Keratinocyte (primary cell): Measurements from ENCODE around the gene CNNM1. TPM values are rescaled to one million over a fixed set of nuclear protein-coding genes. Genes with fewer than 3 reads are reported as not detected.

ENCODE experiments used
- DNase-seq: peaks from one replicate; pipeline ENCODE4 v3.0.0-alpha.2; 2011; ENCODE audit warnings: low read depth, missing footprints, low spot score
- FAIRE-seq: peaks from 2 replicates; lab custom pipeline; 2011; peaks lifted over from hg19 to GRCh38; lab: Jason Lieb, UNC
- H2AFZ ChIP-seq: 2 replicates; pipeline ENCODE4 v1.6.0; 2012; ENCODE audit warnings: low read length, control low read depth, inconsistent platforms; ENCODE audit not compliant: control insufficient read depth
- H3K27ac ChIP-seq: 2 replicates; pipeline ENCODE4 v1.5.1; 2011; ENCODE audit warnings: low read length; ENCODE audit not compliant: control insufficient read depth, insufficient read depth
- H3K27me3 ChIP-seq: 3 replicates; pipeline ENCODE4 v1.6.0; 2011; ENCODE audit warnings: low read length; ENCODE audit not compliant: control insufficient read depth, insufficient read depth; ENCODE audit errors: extremely low read depth
- H3K36me3 ChIP-seq, 2 experiments: 2 replicates in 1 of 2; 3 replicates in 1 of 2; pipeline ENCODE4 v1.5.1; 2011; ENCODE audit warnings: low read length in 2 of 2, mild to moderate bottlenecking in 1 of 2; ENCODE audit not compliant: control insufficient read depth in 2 of 2, insufficient read depth in 2 of 2; ENCODE audit errors: extremely low read depth in 1 of 2
- H3K4me1 ChIP-seq: 3 replicates; pipeline ENCODE4 v1.5.1; 2011; ENCODE audit warnings: low read length; ENCODE audit not compliant: control insufficient read depth, insufficient read depth; ENCODE audit errors: extremely low read depth
- H3K4me2 ChIP-seq: 3 replicates; pipeline ENCODE4 v1.6.0; 2011; ENCODE audit warnings: low read depth, low read length; ENCODE audit not compliant: control insufficient read depth, insufficient read depth; ENCODE audit errors: extremely low read depth
- H3K4me3 ChIP-seq, 3 experiments: fragments of 200-600 bp in 1 of 3; sonication (generic) in 1 of 3; 2 replicates in 2 of 3; 3 replicates in 1 of 3; pipeline ENCODE4 v1.5.1; 2011 to 2016; ENCODE audit warnings: low read length in 3 of 3, mild to moderate bottlenecking in 3 of 3, control low read depth in 2 of 3, inconsistent platforms in 1 of 3, low read depth in 1 of 3, mixed read lengths in 1 of 3, mixed run types in 1 of 3, moderate library complexity in 1 of 3; ENCODE audit not compliant: control insufficient read depth in 2 of 3, insufficient read depth in 2 of 3; ENCODE audit errors: extremely low read depth in 1 of 3
- H3K79me2 ChIP-seq: 2 replicates; pipeline ENCODE4 v1.6.0; 2012; ENCODE audit warnings: low read length; ENCODE audit not compliant: control insufficient read depth, insufficient read depth
- H3K9ac ChIP-seq: 3 replicates; pipeline ENCODE4 v1.6.0; 2011; ENCODE audit warnings: low read length; ENCODE audit not compliant: control insufficient read depth, insufficient read depth; ENCODE audit errors: extremely low read depth
- H3K9me1 ChIP-seq: 3 replicates; pipeline ENCODE4 v1.6.0; 2011; ENCODE audit warnings: low read length; ENCODE audit not compliant: control insufficient read depth, insufficient read depth; ENCODE audit errors: extremely low read depth
- H3K9me3 ChIP-seq: 2 replicates; pipeline ENCODE4 v1.5.1; 2012; ENCODE audit warnings: low read depth, low read length; ENCODE audit not compliant: control insufficient read depth
- H4K20me1 ChIP-seq: 3 replicates; pipeline ENCODE4 v1.6.0; 2011; ENCODE audit warnings: low read length; ENCODE audit not compliant: control insufficient read depth, insufficient read depth; ENCODE audit errors: extremely low read depth
- EZH2 ChIP-seq: IDR thresholded peaks from one replicate; pipeline ENCODE4 v1.6.1; 2012; ENCODE audit warnings: inconsistent platforms, mild to moderate bottlenecking, low read length, moderate library complexity
- dilution Hi-C: fragments of 300-500 bp; cut with MboI; formaldehyde crosslinking; loops from one replicate; pipeline ENCODE4 v1.7.0; 2020; ENCODE audit warnings: low sequenced_read_pairs; ENCODE audit not compliant: extremely low pct_ligation_motif_present
- polyA plus RNA-seq, 5 experiments: library from polyadenylated mRNA; depleted of rRNA in 3 of 5; stranded (reverse) in 3 of 5; stranded (forward) in 1 of 5; unstranded in 1 of 5; fragments of >200 nt; gene quantifications; 1 replicate in 1 of 5; 2 replicates in 3 of 5; 3 replicates in 1 of 5; pipeline versions ENCODE4 v1.2.1 to v1.2.3, GENCODE V29; 2011 to 2012; ENCODE audit warnings: missing spikeins in 2 of 5, low read depth in 1 of 5, low replicate concordance in 1 of 5
- TF ChIP-seq, protein P1 (sequence below), 3 experiments: IDR thresholded peaks in 1 of 3; conservative IDR thresholded peaks in 1 of 3; optimal IDR thresholded peaks in 1 of 3; 2 replicates in 2 of 3; 3 replicates in 1 of 3; pipeline versions ENCODE3 to v1.5.1; 2011; ENCODE audit warnings: low read length in 3 of 3, mild to moderate bottlenecking in 3 of 3, moderate library complexity in 2 of 3, control low read depth in 1 of 3, inconsistent platforms in 1 of 3; ENCODE audit not compliant: insufficient read depth in 2 of 3; ENCODE audit errors: extremely low read depth in 1 of 3

The CNNM1 gene
- polyA plus RNA-seq, 1 donor (not counting 4 experiments of a cell fraction or from before 2014, with no cell fraction given) = 0.83 TPM

- no peak for FAIRE-seq
- H3K27me3 ChIP-seq = no peaks in the 10 kb centered on the region
- peaks cover 3% of the 10 kb centered on the region for H3K4me1 ChIP-seq
- H4K20me1 ChIP-seq = peaks cover 2% of the 10 kb centered on the region
- H3K9ac ChIP-seq = no peak overlapping the region
- peaks cover 28% of the 10 kb centered on the region for H3K79me2 ChIP-seq
- H3K27ac ChIP-seq = no peak overlapping the region
- no peaks in the 10 kb centered on the region for H3K9me3 ChIP-seq
- H3K9me1 ChIP-seq = no peaks in the 10 kb centered on the region
- no peak for DNase-seq
- dilution Hi-C loops = loop anchor here (25.0 kb wide), 1 partner anchor 188 kb away; the partner anchor contains the start of gene SLC25A28
- H3K4me2 ChIP-seq = no peak overlapping the region
- peaks cover 8 to 9% of the 10 kb centered on the region in 2 experiments for H3K36me3 ChIP-seq
- no peak overlapping the region for H2AFZ ChIP-seq
- TF ChIP-seq EZH2 = no peak
- TF ChIP-seq, protein P1, sequence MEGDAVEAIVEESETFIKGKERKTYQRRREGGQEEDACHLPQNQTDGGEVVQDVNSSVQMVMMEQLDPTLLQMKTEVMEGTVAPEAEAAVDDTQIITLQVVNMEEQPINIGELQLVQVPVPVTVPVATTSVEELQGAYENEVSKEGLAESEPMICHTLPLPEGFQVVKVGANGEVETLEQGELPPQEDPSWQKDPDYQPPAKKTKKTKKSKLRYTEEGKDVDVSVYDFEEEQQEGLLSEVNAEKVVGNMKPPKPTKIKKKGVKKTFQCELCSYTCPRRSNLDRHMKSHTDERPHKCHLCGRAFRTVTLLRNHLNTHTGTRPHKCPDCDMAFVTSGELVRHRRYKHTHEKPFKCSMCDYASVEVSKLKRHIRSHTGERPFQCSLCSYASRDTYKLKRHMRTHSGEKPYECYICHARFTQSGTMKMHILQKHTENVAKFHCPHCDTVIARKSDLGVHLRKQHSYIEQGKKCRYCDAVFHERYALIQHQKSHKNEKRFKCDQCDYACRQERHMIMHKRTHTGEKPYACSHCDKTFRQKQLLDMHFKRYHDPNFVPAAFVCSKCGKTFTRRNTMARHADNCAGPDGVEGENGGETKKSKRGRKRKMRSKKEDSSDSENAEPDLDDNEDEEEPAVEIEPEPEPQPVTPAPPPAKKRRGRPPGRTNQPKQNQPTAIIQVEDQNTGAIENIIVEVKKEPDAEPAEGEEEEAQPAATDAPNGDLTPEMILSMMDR (optimal IDR thresholded peaks at IDR 0.05 in 1 of 3, IDR thresholded peaks at IDR 0.05 in 1 of 3, conservative IDR thresholded peaks at IDR 0.05 in 1 of 3; ENCODE audit: extremely low read depth in 1 of 3, insufficient read depth in 2 of 3, low read length in 3 of 3) = no peak
- H3K4me3 ChIP-seq = no peak overlapping the region
Measured at GRCh38 chr10:99424656-99425055, 95.5 kb downstream of the CNNM1 start.

DNA sequence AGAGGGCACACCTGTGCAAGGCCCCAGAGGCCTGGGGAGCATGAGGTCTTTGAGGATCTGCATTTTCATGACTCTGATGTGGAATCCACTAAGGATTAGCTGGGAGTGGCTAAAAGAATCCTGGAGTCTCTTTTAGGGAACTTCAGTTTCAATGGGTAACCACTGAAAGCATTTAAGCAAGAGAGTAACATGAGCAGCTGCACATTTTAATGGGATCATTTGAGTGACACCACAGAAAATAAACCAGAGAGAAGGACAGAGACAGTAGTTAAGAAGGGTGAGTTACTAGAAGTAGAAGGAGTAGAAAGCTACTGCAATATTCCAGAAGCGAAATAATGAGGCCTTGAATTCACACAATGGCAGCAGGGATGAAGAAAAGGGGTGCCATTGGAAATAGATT, 96.0 kb downstream of the CNNM1 start:
- no peak overlapping the region for H3K4me3 ChIP-seq
- no peaks in the 10 kb centered on the region for H3K9me3 ChIP-seq
- peaks cover 34% of the 10 kb centered on the region for H3K79me2 ChIP-seq
- TF ChIP-seq EZH2 = no peak
- TF ChIP-seq, protein P1 (optimal IDR thresholded peaks at IDR 0.05 in 1 of 3, IDR thresholded peaks at IDR 0.05 in 1 of 3, conservative IDR thresholded peaks at IDR 0.05 in 1 of 3; ENCODE audit: extremely low read depth in 1 of 3, insufficient read depth in 2 of 3, low read length in 3 of 3) = no peak
- no peak overlapping the region for H3K9ac ChIP-seq
- H3K4me1 ChIP-seq = peaks cover 5% of the 10 kb centered on the region
- no peak overlapping the region for H2AFZ ChIP-seq
- H3K4me2 ChIP-seq = no peak overlapping the region
- no peak overlapping the region for H3K27ac ChIP-seq
- FAIRE-seq (no peak), DNase-seq (no peak)
- peaks cover 2% of the 10 kb centered on the region for H4K20me1 ChIP-seq
- H3K27me3 ChIP-seq = no peaks in the 10 kb centered on the region
- dilution Hi-C loops = loop anchor here (25.0 kb wide), 1 partner anchor 187 kb away; the partner anchor contains the start of gene SLC25A28
- no peaks in the 10 kb centered on the region for H3K9me1 ChIP-seq
- H3K36me3 ChIP-seq = peaks cover 7 to 8% of the 10 kb centered on the region in 2 experiments
